GM19023 (cell line): Measurements from ENCODE around the gene PTPRG.
A peak's percentile ranks its signal among the peaks of the same experiment; 100 is the strongest.

Experiments
- ATAC-seq: cut with Tn5 transposase; IDR thresholded peaks from one replicate; pipeline ENCODE4 v1.9.1; 2021; ENCODE audit warnings: mild to moderate bottlenecking, moderate library complexity; ENCODE audit not compliant: unreplicated experiment

The PTPRG gene

GRCh38 chr3:62164746-62165145, 603.4 kb downstream of the PTPRG start:
- ATAC-seq: no peak

GRCh38 chr3:62167566-62168262, 606.3 kb downstream of the PTPRG start:
- ATAC-seq: no peak

GRCh38 chr3:62168356-62168755, 607.0 kb downstream of the PTPRG start:
- ATAC-seq: no peak

DNA sequence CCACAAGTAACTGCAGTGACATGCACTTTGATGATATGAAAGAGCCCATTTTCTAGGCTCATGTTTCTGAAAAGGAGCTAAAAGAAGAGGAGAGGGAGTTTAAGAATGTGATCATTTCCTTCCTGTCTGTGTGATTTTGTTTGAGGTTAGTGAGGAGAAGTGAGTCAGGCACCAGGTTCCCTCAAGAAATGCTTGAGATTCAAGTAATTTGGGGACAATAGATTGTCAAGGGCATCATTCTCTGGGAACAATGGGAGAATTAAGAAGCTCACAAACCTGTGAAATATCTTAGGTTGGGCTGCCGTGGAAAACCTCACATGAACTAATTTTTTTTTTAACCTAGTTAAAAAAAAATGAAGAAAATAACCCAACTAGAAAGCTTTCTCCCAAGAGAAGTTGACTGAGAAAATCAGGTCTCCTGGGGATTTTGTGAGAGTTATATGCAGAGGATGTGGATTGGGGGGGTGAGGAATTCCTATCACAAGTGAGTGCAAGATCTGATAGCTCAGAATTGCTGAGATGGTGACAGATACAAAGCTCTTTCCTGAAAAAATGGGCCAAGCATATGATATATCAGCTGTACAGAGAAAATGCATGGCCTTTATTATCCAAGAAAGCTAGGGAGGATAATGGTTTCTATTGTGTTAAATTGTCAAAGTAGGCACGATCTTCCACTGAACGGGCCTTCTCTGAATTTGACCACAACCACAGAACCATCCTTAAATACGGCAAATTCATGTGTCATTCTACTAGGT, 608.7 kb downstream of the PTPRG start:
- no peak for ATAC-seq

GRCh38 chr3:62171789-62172188, 610.4 kb downstream of the PTPRG start:
- no peak for ATAC-seq

- no peak for ATAC-seq
Measured at GRCh38 chr3:62172199-62172598, 610.8 kb downstream of the PTPRG start.

GRCh38 chr3:62173939-62174515, 612.7 kb downstream of the PTPRG start:
- ATAC-seq: no peak

GRCh38 chr3:62175161-62175560, 613.8 kb downstream of the PTPRG start:
- ATAC-seq: no peak

- no peak for ATAC-seq
Measured at GRCh38 chr3:62178032-62178431, 616.7 kb downstream of the PTPRG start.

- no peak for ATAC-seq
Measured at GRCh38 chr3:62178739-62179600, 617.6 kb downstream of the PTPRG start.

DNA sequence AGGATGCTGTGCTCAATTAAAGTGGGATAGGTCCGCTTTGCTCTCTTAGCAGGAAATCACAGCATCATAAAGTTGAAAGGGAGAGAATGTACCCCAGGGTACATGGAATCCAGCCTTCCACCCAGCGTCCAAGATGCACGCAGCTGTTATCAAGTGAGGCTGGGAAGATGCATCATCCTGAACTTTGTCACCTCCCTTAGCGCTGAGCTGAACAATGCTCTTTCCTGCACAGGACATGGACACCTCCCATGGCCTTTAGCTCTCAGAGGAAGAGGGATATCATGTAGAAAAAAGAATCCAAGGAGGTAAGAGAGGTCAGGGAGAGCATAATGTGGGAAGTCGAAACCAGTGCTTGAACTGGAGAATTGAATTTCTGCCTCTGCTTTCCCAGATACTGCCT, 619.1 kb downstream of the PTPRG start:
- no peak for ATAC-seq

- no peak for ATAC-seq
Measured at GRCh38 chr3:62183087-62183486, 621.7 kb downstream of the PTPRG start.

DNA sequence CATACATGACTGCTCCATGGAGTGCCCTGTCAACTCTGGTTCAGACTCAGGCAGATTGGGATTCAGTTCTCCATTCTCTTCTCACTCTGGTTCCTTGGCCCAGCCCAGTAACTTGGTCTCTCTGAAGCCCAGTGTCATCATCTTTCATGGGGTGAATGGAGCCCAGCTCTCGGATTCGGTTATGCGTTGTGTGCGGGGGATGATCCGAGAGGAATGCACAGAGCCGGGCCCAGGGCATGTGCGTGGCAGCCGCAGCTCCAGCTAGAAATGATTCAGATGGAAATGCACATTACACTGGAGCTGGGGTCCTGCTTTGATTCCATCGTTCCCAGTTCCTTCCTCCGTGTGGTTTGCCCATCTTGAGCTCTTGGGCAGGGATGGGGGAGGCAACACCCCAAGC, 622.6 kb downstream of the PTPRG start:
- no peak for ATAC-seq

DNA sequence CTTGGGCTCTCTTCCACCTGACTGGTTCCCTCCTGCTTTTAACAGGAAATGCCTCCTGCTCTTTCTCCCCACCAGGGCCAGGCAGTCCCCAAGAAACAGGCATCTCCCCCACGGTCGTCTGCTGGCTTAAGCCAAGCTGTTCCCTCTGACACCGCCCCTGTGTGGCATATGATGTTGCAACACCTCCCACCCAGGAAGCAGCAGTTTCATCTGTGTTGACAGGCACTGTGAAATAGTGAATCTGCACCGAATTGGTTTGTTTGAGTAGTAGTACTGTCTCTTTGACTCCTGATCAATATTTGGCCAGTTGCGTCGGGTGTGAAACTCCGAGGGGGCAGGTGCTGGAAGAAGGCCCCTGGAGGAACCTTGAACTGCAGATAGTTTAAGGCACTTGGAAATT, 623.2 kb downstream of the PTPRG start:
- no peak for ATAC-seq

DNA sequence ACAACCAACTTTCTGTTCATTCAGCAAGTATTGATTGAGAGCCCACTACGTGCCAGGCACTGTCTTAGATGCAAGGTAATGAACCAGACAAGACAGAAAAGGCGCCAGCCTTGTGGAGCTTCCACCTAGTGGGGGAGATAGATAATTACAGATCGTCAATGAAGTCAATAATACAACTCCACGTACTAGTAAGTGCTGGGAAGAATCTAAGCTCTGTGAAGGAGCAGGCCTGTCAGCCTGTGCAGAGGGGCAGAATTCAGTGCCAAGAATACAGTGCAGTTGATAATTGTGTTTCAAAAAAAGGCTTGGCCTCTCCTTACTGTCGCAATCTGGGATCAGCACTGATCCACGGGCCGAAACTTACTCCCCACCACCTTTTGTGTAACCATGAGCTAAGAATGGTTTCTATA, 625.7 kb downstream of the PTPRG start:
- ATAC-seq: no peak

DNA sequence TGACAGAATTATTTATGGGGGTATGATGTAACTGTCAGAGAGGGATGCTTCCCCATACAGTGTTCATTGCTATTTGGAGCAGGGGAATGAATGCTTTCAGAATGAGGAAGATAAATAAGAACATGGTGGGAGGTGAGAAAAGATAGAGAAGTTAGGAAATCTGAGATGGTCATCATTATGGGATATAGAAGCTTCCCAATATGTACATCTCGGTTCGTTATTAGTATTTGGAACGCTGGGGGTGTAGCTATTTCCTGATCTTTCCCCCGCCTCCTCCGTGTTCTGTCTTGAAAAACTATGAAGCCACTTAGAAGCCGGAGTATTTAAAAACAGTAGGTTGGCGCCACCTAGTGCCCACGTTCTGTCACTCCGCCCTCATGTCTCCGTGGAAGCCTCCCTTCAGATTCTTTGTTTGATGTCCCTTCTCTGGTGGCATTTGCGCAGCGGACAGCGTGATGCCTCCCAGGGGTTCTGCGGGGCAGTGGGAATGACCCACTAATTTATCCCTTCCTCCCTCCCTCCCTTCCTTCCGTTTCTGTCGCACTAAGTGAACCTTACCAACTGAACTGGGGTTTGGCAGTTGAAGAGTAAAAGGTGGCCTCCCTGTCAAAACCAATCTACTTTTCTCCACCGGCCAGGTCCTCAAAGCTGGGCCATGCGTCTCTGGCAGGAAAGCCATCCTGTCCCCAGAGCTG, 627.5 kb downstream of the PTPRG start:
- peak; percentile 75 for ATAC-seq

DNA sequence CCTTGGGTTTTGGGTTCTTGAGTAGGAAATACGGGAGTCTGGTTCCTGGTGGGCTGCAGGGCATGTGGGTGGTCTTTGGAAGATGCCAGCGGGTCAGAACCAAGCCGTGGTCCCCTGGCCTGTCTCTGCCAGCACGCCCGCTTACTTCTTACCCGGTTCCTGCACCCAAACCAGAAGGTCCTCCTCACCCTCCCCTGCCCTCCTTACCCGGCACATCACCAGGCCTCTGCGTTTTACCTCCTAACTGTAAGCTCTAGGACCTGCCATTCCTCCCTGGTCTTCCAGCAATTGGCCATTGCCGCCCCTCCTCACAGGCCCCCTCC, 628.0 kb downstream of the PTPRG start:
- no peak for ATAC-seq

- no peak for ATAC-seq
Measured at GRCh38 chr3:62192891-62193290, 631.5 kb downstream of the PTPRG start.

DNA sequence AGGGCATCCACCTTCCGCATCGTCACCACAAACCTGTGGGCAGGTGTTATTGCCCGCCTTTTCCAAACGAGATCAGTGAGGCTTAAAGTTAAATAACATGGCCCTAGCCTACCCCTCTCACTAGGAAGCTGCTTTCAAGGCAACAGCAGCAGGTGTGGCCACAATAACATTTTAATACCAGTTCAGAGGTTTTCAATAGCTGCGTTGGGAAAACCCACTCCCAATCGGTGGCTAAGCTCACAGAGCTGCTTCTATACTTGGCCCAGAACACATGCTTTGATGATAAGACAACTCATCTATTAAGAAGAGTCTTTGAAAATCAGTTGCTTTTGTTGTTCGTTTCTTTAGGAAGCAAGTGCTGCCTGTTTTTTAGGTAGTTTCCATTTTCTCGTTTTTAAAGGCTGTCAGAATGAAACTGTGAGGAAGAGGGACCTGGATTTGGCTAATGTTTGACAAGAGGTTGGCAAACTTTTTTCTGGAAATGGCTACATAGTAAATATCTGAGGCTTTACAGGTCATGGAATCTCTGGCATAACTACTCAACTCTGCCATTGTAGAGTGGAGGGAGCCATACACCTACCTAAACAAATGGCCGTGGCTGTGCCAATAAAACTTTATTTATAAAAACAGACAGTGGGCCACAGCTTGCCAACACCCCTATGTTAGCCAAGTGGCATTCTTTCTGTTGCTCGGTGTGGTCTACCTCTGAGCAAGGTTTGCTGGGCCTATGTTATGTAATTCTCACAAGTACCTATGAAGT, 632.4 kb downstream of the PTPRG start:
- no peak for ATAC-seq

GRCh38 chr3:62197350-62198012, 636.1 kb downstream of the PTPRG start:
- no peak for ATAC-seq
